Mammary epithelial cell (primary cell): ENCODE results near the gene ATG13.

Source experiments
- CTCF ChIP-seq, 2 donors: IDR thresholded peaks in 1 of 2; conservative IDR thresholded peaks in 1 of 2; 2 replicates each; pipeline ENCODE4 v1.5.1; 2011 to 2012; ENCODE audit warnings: inconsistent platforms in 2 of 2, low read length in 2 of 2, mild to moderate bottlenecking in 2 of 2, control low read depth in 1 of 2, low read depth in 1 of 2; ENCODE audit not compliant: insufficient read depth in 1 of 2; ENCODE audit errors: extremely low read depth in 1 of 2
- EZH2 ChIP-seq: IDR thresholded peaks from 2 replicates; pipeline ENCODE4 v1.6.1; 2012; ENCODE audit warnings: low read length, inconsistent platforms, borderline replicate concordance

GRCh38 chr11:46635557-46636139 lies 18.3 kb downstream of the ATG13 start:
- TF ChIP-seq CTCF (conservative IDR thresholded peaks at IDR 0.05 in 1 of 2, IDR thresholded peaks at IDR 0.05 in 1 of 2; ENCODE audit: extremely low read depth in 1 of 2, insufficient read depth in 1 of 2, low read depth in 1 of 2, low read length in 2 of 2) = no peak
- TF ChIP-seq EZH2 = no peak
